ENCODE measurements around the gene PBX4.

PBX4 gene

GRCh38 chr19:19517235-19517619, 101.3 kb downstream of the PBX4 start:
- no peak for DNase-seq

- DNase-seq, result peak; percentile 72 to 94 (median 86)
Measured at GRCh38 chr19:19515642-19516519, 102.6 kb downstream of the PBX4 start, which contains the start of gene NDUFA13. NDUFA13 (plus strand) TSS chr19:19516225; CDS start chr19:19516239, 14 bp downstream.

- DNase-seq, result no peak
Measured at GRCh38 chr19:19514881-19515641, 103.4 kb downstream of the PBX4 start, which contains the start of gene TSSK6. TSSK6 (minus strand) TSS chr19:19515548; CDS start chr19:19515427, 121 bp downstream.

GRCh38 chr19:19514215-19514657, 104.3 kb downstream of the PBX4 start:
- DNase-seq, result no peak

GRCh38 chr19:19513682-19514081, 104.8 kb downstream of the PBX4 start:
- DNase-seq, result no peak

Data from activated CD4-positive, CD25-positive, alpha-beta regulatory T cell (primary cell).